Right lobe of liver (tissue), 6 donors: Measurements from ENCODE around the gene CERT1. TPM values are rescaled to one million over a fixed set of nuclear protein-coding genes. Genes with fewer than 3 reads are reported as not detected.
"Not testable (repeated sequence)": the region's sequence is repeated elsewhere in the genome, so short reads cannot be mapped to it uniquely, and the experiment has no call there.

Source experiments
- ATAC-seq, 4 donors: fragments of 200-7000 bp; cut with Tn5 transposase; one replicate each; pipeline ENCODE4 v1.9.1; 2020; ENCODE audit warnings: mild to moderate bottlenecking in 4 of 4, moderate library complexity in 4 of 4
- DNase-seq, 3 donors: peaks; one replicate each; pipeline ENCODE4 v3.0.0-alpha.2; 2020
- H3K27ac ChIP-seq, 3 donors: fragments of 200-600 bp; one replicate each; pipeline ENCODE4 v1.8.0; 2022
- H3K27me3 ChIP-seq, 2 donors: fragments of 200-600 bp; one replicate each; pipeline ENCODE4 v1.8.0; 2022
- H3K36me3 ChIP-seq, 4 donors: fragments of 200-600 bp; sonication (generic) in 1 of 4; one replicate each; pipeline versions ENCODE4 v1.5.1 to v1.8.0; 2017 to 2022; ENCODE audit warnings: control low read depth in 1 of 4
- H3K4me1 ChIP-seq, 4 donors: fragments of 200-600 bp; sonication (generic) in 1 of 4; one replicate each; pipeline versions ENCODE4 v1.5.1 to v1.8.0; 2017 to 2022; ENCODE audit warnings: control low read depth in 1 of 4
- H3K4me3 ChIP-seq, 3 donors: fragments of 200-600 bp; one replicate each; pipeline ENCODE4 v1.8.0; 2022
- H3K9me3 ChIP-seq, 4 donors: fragments of 200-600 bp; sonication (generic) in 1 of 4; one replicate each; pipeline versions ENCODE4 v1.5.1 to v1.8.0; 2017 to 2022; ENCODE audit warnings: control low read depth in 1 of 4
- POLR2A ChIP-seq: fragments of 450-650 bp; IDR thresholded peaks from one replicate; pipeline ENCODE4 v1.6.1; 2017; ENCODE audit warnings: antibody characterized with exemption, mild to moderate bottlenecking
- WGBS: methylation state at CpG from one replicate; pipeline ENCODE4 v1.1.6; 2018; ENCODE audit warnings: low coverage, low lambda C conversion rate; ENCODE audit not compliant: insufficient coverage; ENCODE audit errors: missing lambda C conversion rate; 5-methylcytosine and 5-hydroxymethylcytosine counted together
- intact Hi-C, 2 donors: fragments of 100-400 bp; cut with DNase I; formaldehyde crosslinking; loops; one replicate each; pipeline versions ENCODE4 v1.11.2 to v1.14.1; 2022
- total RNA-seq, 6 experiments: library from RNA; depleted of rRNA in 2 of 6; stranded (reverse); fragments of >200 nt in 2 of 6; fragmentation: NEBNext Ultra II Directional in 3 of 6; extraction: Animal tissue kit (Norgen Biotek cat#: 25700) in 3 of 6; gene quantifications; one replicate each; pipeline versions ENCODE4 v1.1.0 to v1.2.4, GENCODE V29; 2016 to 2023
- TF ChIP-seq, protein P1 (sequence below), 4 donors: fragments of 200-600 bp in 3 of 4; fragments of 450-650 bp in 1 of 4; IDR thresholded peaks; one replicate each; pipeline versions ENCODE4 v1.5.1 to v1.8.0; 2016 to 2022; ENCODE audit warnings: antibody characterized with exemption in 4 of 4, mild to moderate bottlenecking in 2 of 4
- donor health status: DM: no; HTN: yes; CAD: no.
- donor health status: DM: no; HTN: no; CAD: no.
- donor health status: DM: no; HTN: no; CAD: no.
- donor health status: DM: no; HTN: yes; CAD: no.
- donor health status: DM: no; HTN: yes; CAD: no.

The CERT1 gene
- total RNA-seq, 6 experiments from 2014 or later, result 14.6 to 25.5 (median 19.7) TPM

DNA sequence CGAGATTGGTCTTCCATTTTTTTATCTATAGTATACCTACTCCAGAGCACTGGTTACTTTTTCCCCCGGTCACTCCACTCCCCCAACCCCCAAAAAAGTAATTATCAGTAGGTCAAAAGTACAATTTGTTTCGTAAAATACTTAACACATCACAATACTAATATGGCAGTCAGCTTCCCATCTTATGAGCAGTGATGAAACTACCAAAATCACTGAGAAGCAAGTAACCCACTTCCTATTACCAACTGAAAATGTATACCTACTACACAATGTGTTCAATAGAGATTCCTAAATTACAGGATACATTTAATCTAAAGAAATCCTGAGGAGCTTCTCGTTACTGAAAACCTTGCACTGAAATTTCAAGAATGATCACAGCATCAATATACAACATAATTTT, 1.9 kb downstream of the CERT1 start:
- intact Hi-C loops, result no loop called here
- peaks cover 0 to 22% (median 9%) of the 10 kb centered on the region in 4 donors for H3K4me1 ChIP-seq

DNA sequence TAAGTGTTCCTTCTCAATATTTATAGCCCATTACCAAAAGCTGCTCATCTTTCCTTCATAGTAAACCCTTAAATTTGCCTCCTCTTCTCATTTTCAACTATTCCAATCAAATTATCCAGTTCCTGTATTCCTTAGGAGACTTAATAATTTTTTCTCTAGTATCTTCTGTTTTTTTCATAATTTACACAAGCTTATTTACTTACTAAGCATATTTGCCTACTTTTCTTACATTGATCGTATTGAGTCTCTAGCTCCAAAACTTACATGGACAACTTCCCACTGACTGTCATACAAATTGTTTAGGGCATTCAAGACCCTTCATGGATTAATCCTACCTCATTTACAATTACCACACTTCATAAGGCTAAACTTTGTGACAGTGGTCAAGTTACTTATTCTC, 3.6 kb downstream of the CERT1 start:
- no peaks in the 10 kb centered on the region for H3K9me3 ChIP-seq
- no peak overlapping the region for H3K4me3 ChIP-seq
- H3K27me3 ChIP-seq, result no peaks in the 10 kb centered on the region
- WGBS, result 80% methylated on average over 1 of the region's 1 CpG
- H3K4me1 ChIP-seq, result peaks cover 0 to 20% (median 7%) of the 10 kb centered on the region in 4 donors
- no peak for TF ChIP-seq POLR2A
- TF ChIP-seq, protein P1, sequence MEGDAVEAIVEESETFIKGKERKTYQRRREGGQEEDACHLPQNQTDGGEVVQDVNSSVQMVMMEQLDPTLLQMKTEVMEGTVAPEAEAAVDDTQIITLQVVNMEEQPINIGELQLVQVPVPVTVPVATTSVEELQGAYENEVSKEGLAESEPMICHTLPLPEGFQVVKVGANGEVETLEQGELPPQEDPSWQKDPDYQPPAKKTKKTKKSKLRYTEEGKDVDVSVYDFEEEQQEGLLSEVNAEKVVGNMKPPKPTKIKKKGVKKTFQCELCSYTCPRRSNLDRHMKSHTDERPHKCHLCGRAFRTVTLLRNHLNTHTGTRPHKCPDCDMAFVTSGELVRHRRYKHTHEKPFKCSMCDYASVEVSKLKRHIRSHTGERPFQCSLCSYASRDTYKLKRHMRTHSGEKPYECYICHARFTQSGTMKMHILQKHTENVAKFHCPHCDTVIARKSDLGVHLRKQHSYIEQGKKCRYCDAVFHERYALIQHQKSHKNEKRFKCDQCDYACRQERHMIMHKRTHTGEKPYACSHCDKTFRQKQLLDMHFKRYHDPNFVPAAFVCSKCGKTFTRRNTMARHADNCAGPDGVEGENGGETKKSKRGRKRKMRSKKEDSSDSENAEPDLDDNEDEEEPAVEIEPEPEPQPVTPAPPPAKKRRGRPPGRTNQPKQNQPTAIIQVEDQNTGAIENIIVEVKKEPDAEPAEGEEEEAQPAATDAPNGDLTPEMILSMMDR (IDR thresholded peaks at IDR 0.05), result no peak
- ATAC-seq (no peak), DNase-seq (no peak)
- no peak overlapping the region for H3K27ac ChIP-seq
- H3K36me3 ChIP-seq, result peaks cover 0 to 6% (median 0%) of the 10 kb centered on the region in 4 donors
- intact Hi-C loops, result no loop called here

More for the DNA sequence above, 1.9 kb downstream of the CERT1 start:
- DNase-seq (no peak), ATAC-seq (no peak)
- no peaks in the 10 kb centered on the region for H3K9me3 ChIP-seq
- H3K27me3 ChIP-seq, result no peaks in the 10 kb centered on the region
- no peak for TF ChIP-seq POLR2A
- TF ChIP-seq, protein P1 (IDR thresholded peaks at IDR 0.05), result no peak
- peak overlapping the region; percentile 72 to 80 (median 77) for H3K4me3 ChIP-seq
- H3K36me3 ChIP-seq, result no peaks in the 10 kb centered on the region
- WGBS, result 46% methylated on average over 4 of the region's 4 CpGs
- peak overlapping the region in 1 of 3 donors; percentile 87 for H3K27ac ChIP-seq

DNA sequence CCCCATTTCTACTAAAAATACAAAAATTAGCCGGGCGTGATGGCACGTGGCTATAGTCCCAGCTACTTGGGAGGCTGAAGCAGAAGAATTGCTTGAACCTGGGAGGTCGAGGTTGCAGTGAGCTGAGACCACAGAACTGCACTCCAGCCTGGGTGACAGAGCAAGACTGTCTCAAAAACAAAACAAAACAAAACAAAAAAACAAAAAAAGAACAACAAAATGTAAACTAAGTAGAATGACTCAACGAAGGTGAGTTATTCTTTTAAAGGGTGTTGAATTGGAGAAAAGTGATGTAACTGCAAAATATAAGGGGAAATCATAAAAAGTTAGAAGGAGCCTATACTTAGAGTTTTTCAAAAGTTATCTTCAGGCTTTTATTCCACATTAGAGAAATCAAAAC, 6.3 kb downstream of the CERT1 start:
- DNase-seq, H3K27ac ChIP-seq, intact Hi-C loops, H3K9me3 ChIP-seq, H3K27me3 ChIP-seq, ATAC-seq, H3K36me3 ChIP-seq, H3K4me3 ChIP-seq: not testable (repeated sequence)
- WGBS, result 88% methylated on average over 5 of the region's 5 CpGs
- peaks cover 0 to 16% (median 5%) of the 10 kb centered on the region in 4 donors for H3K4me1 ChIP-seq

DNA sequence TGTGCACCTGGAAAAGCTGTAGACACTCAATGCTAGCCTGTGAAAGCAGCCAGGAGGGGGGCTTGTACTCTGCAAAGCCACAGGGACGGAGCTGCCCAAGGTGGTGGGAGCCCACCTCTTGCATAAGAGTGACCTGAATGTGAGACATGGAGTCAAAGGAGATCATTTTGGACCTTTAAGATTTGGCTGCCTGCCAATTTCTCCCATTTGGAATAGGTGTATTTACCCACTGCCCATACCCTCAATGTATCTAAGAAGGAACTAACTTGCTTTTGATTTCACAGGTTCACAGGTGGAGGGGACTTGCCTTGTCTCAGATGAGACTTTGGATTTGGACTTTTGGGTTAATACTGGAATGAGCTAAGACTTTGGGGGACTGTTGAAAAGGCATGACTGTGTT, 12.6 kb downstream of the CERT1 start:
- ATAC-seq, H3K4me3 ChIP-seq, H3K36me3 ChIP-seq, intact Hi-C loops, DNase-seq, H3K4me1 ChIP-seq, H3K9me3 ChIP-seq, H3K27ac ChIP-seq, H3K27me3 ChIP-seq: not testable (repeated sequence)
- 100% methylated on average over 1 of the region's 1 CpG for WGBS

DNA sequence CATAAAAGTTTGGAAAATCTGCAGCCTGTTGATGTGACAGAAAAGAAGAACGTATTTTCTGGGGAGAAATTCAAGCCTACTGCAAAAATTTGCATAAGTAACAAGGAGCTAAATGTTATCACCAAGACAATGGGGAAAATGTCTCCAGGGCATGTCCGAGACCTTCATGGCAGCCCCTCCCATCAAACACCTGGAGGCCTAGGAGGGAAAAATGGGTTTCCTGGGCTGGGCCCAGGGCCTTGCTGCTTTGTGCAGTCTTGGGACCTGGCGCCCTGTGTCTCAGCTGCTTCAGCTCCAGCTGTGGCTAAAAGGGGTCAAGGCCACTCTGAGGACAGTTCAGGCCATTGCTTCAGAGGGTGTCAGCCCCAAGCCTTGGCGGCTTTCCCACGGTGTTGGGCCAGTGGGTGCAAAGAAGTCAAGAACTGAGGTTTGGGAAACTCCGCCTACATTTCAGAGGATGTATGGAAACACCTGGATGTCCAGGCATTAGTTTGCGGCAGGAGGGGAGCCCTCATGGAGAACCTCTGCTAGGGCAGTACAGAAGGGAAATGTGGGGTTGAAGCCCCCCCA, 13.1 kb downstream of the CERT1 start:
- no peak for ATAC-seq
- intact Hi-C loops, result no loop called here
- 100% methylated on average over 1 of the region's 7 CpGs for WGBS
- DNase-seq, result no peak
- Histone ChIP-seq H3K4me1 (no peaks in the 10 kb centered on the region), H3K27me3 (no peaks in the 10 kb centered on the region), H3K4me3 (no peak overlapping the region), H3K36me3 (no peaks in the 10 kb centered on the region), H3K9me3 (no peaks in the 10 kb centered on the region), H3K27ac (no peak overlapping the region)
- no peak for TF ChIP-seq POLR2A
- TF ChIP-seq, protein P1 (IDR thresholded peaks at IDR 0.05), result no peak
